Measurements from ENCODE around the gene FXYD3. TPM values are rescaled to one million over a fixed set of nuclear protein-coding genes. Genes with fewer than 3 reads are reported as not detected.

FXYD3 gene
- total and polyA plus RNA-seq, 2 of the 13 experiments (the other 11 are each of a cell fraction or from before 2014, with no cell fraction given), result 4.9 TPM; not detected in 1

DNA sequence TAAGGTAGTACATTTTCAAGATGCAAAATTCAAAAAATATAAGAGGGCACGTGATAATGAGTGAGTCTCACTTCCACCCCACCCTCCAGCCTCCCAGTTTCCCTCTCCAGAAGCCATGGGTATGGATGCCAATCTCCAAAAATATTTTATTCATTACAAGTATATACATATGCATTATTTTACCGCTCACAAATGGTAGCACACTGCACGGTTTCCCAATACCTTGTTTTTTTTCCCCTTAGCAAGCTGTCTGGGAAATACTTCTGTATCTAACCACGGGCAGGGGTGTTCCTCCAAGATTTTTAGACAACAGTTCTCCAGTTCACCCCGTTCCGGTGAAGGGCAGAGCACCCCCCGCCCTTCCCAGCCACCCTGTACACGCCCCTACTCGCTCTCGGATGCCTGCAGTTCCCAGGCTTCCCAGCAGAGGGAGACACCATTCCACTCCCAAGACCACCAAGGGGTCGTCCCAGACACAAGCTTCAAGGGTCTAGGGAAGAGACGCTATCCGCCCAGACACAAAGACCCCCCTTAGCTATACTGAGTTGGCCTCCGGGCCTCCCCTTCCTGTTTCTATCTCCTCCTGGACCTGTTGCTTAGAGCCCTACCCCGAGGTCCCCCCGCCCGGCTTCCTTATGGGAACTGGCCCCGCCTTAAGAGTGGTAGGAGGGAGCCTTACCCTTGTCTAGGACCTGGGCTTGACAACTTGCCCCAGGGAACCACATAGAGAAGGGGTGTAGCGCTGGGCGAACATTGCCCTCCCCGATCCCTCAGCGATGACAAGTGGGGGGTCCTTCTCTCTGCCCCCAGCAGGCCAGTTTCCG lies 1.1 kb upstream of the FXYD3 start (continued):
- TF ChIP-seq, protein P1, sequence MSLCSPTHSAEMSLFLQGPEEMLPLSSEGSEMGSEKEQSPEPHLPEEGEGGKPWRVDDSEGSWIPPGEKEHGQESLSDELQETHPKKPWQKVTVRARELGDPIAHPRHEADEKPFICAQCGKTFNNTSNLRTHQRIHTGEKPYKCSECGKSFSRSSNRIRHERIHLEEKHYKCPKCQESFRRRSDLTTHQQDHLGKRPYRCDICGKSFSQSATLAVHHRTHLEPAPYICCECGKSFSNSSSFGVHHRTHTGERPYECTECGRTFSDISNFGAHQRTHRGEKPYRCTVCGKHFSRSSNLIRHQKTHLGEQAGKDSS (CRISPR knock-in tag; IDR thresholded peaks at IDR 0.05; ENCODE audit: borderline replicate concordance, low read depth), result peak; percentile 42; the same call in 1 of the 2 replicates
- TF ChIP-seq ZNF678 (CRISPR knock-in tag; IDR thresholded peaks at IDR 0.05) (no peak), U2AF2 (IDR thresholded peaks at IDR 0.05; ENCODE audit: low read depth, low read length) (no peak), SP2 (CRISPR knock-in tag; IDR thresholded peaks at IDR 0.05) (0 out of 2 replicates have a peak, but pooled peaks have one; percentile 27), HOXD1 (CRISPR knock-in tag; IDR thresholded peaks at IDR 0.05) (no peak), ZNF569 (CRISPR knock-in tag; IDR thresholded peaks at IDR 0.05; ENCODE audit: borderline replicate concordance) (no peak), ZMAT3 (CRISPR knock-in tag; conservative IDR thresholded peaks at IDR 0.05) (0 out of 2 replicates have a peak, but pooled peaks have one; percentile 56), GATAD2A (CRISPR knock-in tag; IDR thresholded peaks at IDR 0.05) (peak; percentile 52; the same call in 1 of the 2 replicates), ZNF816 (CRISPR knock-in tag; IDR thresholded peaks at IDR 0.05; ENCODE audit: borderline replicate concordance) (no peak), ELF3 (CRISPR knock-in tag; IDR thresholded peaks at IDR 0.05) (0 out of 2 replicates have a peak, but pooled peaks have one; percentile 33), LCORL (IDR thresholded peaks at IDR 0.05) (no peak), LCORL (CRISPR knock-in tag; IDR thresholded peaks at IDR 0.05) (peak; percentile 71), EEA1 (CRISPR knock-in tag; IDR thresholded peaks at IDR 0.05; ENCODE audit: borderline replicate concordance) (no peak)
- TF ChIP-seq, protein P2, sequence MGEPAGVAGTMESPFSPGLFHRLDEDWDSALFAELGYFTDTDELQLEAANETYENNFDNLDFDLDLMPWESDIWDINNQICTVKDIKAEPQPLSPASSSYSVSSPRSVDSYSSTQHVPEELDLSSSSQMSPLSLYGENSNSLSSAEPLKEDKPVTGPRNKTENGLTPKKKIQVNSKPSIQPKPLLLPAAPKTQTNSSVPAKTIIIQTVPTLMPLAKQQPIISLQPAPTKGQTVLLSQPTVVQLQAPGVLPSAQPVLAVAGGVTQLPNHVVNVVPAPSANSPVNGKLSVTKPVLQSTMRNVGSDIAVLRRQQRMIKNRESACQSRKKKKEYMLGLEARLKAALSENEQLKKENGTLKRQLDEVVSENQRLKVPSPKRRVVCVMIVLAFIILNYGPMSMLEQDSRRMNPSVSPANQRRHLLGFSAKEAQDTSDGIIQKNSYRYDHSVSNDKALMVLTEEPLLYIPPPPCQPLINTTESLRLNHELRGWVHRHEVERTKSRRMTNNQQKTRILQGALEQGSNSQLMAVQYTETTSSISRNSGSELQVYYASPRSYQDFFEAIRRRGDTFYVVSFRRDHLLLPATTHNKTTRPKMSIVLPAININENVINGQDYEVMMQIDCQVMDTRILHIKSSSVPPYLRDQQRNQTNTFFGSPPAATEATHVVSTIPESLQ (CRISPR knock-in tag; conservative IDR thresholded peaks at IDR 0.05), result no peak
- TF ChIP-seq, protein P3, sequence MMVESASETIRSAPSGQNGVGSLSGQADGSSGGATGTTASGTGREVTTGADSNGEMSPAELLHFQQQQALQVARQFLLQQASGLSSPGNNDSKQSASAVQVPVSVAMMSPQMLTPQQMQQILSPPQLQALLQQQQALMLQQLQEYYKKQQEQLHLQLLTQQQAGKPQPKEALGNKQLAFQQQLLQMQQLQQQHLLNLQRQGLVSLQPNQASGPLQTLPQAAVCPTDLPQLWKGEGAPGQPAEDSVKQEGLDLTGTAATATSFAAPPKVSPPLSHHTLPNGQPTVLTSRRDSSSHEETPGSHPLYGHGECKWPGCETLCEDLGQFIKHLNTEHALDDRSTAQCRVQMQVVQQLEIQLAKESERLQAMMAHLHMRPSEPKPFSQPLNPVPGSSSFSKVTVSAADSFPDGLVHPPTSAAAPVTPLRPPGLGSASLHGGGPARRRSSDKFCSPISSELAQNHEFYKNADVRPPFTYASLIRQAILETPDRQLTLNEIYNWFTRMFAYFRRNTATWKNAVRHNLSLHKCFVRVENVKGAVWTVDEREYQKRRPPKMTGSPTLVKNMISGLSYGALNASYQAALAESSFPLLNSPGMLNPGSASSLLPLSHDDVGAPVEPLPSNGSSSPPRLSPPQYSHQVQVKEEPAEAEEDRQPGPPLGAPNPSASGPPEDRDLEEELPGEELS (CRISPR knock-in tag; IDR thresholded peaks at IDR 0.05), result no peak
